GM06990 (cell line): ENCODE data around the gene CD6.

Experiments used
- DNase-seq: peaks from one replicate; pipeline ENCODE4 v3.0.0-alpha.2; 2011; ENCODE audit not compliant: insufficient read length; ENCODE audit errors: extremely low read depth
- H3K27me3 ChIP-seq: replicated peaks from 2 replicates; pipeline ENCODE4 v1.6.0; 2011; ENCODE audit warnings: low read length; ENCODE audit not compliant: control insufficient read depth, insufficient read depth
- H3K36me3 ChIP-seq: 2 replicates; pipeline ENCODE4 v1.5.1; 2011; ENCODE audit warnings: low read length; ENCODE audit not compliant: control insufficient read depth, insufficient read depth
- H3K4me3 ChIP-seq: replicated peaks from 2 replicates; pipeline ENCODE4 v1.5.1; 2011; ENCODE audit warnings: low read depth, mild to moderate bottlenecking, control low read depth, low read length
- TF ChIP-seq, protein P1 (sequence below): IDR thresholded peaks from 2 replicates; pipeline ENCODE4 v1.5.1; 2011; ENCODE audit warnings: low read length, control low read depth, mild to moderate bottlenecking, inconsistent platforms; ENCODE audit not compliant: insufficient read depth, poor library complexity, severe bottlenecking

Gene CD6

GRCh38 chr11:60946601-60947264, 24.7 kb upstream of the CD6 start:
- TF ChIP-seq, protein P1, sequence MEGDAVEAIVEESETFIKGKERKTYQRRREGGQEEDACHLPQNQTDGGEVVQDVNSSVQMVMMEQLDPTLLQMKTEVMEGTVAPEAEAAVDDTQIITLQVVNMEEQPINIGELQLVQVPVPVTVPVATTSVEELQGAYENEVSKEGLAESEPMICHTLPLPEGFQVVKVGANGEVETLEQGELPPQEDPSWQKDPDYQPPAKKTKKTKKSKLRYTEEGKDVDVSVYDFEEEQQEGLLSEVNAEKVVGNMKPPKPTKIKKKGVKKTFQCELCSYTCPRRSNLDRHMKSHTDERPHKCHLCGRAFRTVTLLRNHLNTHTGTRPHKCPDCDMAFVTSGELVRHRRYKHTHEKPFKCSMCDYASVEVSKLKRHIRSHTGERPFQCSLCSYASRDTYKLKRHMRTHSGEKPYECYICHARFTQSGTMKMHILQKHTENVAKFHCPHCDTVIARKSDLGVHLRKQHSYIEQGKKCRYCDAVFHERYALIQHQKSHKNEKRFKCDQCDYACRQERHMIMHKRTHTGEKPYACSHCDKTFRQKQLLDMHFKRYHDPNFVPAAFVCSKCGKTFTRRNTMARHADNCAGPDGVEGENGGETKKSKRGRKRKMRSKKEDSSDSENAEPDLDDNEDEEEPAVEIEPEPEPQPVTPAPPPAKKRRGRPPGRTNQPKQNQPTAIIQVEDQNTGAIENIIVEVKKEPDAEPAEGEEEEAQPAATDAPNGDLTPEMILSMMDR = no peak
- Histone ChIP-seq H3K4me3 (no peak overlapping the region), H3K27me3 (no peaks in the 10 kb centered on the region), H3K36me3 (peaks cover 24% of the 10 kb centered on the region)
- no peak for DNase-seq

- peaks cover 16% of the 10 kb centered on the region for H3K36me3 ChIP-seq
- H3K27me3 ChIP-seq = no peaks in the 10 kb centered on the region
- TF ChIP-seq, protein P1 = no peak
- no peak overlapping the region for H3K4me3 ChIP-seq
- no peak for DNase-seq
These were observed 23.8 kb upstream of the CD6 start for GRCh38 chr11:60947700-60948099.

- TF ChIP-seq, protein P1 = no peak
- Histone ChIP-seq H3K27me3 (no peaks in the 10 kb centered on the region), H3K36me3 (peaks cover 13% of the 10 kb centered on the region), H3K4me3 (no peak overlapping the region)
- DNase-seq = no peak
These were observed 23.2 kb upstream of the CD6 start for GRCh38 chr11:60948250-60948649.

- DNase-seq = no peak
- no peaks in the 10 kb centered on the region for H3K27me3 ChIP-seq
- H3K4me3 ChIP-seq = peak overlapping the region; percentile 91
- TF ChIP-seq, protein P1 = no peak
- H3K36me3 ChIP-seq = peaks cover 8% of the 10 kb centered on the region
These were observed 21.5 kb upstream of the CD6 start for GRCh38 chr11:60950024-60950423.

- H3K4me3 ChIP-seq = peak overlapping the region; percentile 91
- TF ChIP-seq, protein P1 = no peak
- no peaks in the 10 kb centered on the region for H3K27me3 ChIP-seq
- peaks cover 6% of the 10 kb centered on the region for H3K36me3 ChIP-seq
- peak; percentile 65 for DNase-seq
These were observed 20.4 kb upstream of the CD6 start for GRCh38 chr11:60950933-60951605.
